Transverse colon (tissue), 4 donors: ENCODE results near the gene RPS6KB1.

ENCODE experiments used
- POLR2A ChIP-seq: fragments of 450-650 bp; IDR thresholded peaks from one replicate; pipeline ENCODE4 v1.6.1; 2016; ENCODE audit warnings: antibody characterized with exemption, mild to moderate bottlenecking, moderate library complexity
- POLR2AphosphoS5 ChIP-seq, 3 donors: sonication (generic); formaldehyde crosslinking; IDR thresholded peaks; one replicate each; pipeline ENCODE4 v1.6.1; 2016; ENCODE audit warnings: antibody characterized with exemption in 3 of 3
- TF ChIP-seq, protein P1 (sequence below), 5 experiments: fragments of 200-600 bp in 3 of 5; fragments of 450-650 bp in 2 of 5; sonication (generic) in 3 of 5; IDR thresholded peaks; 1 replicate in 2 of 5; 2 replicates in 3 of 5; pipeline ENCODE4 v1.5.1; 2016 to 2017; ENCODE audit warnings: antibody characterized with exemption in 5 of 5, inconsistent platforms in 3 of 5, mild to moderate bottlenecking in 2 of 5, moderate library complexity in 1 of 5

GRCh38 chr17:59884861-59885260 is 8.1 kb upstream of the RPS6KB1 start:
- TF ChIP-seq, protein P1, sequence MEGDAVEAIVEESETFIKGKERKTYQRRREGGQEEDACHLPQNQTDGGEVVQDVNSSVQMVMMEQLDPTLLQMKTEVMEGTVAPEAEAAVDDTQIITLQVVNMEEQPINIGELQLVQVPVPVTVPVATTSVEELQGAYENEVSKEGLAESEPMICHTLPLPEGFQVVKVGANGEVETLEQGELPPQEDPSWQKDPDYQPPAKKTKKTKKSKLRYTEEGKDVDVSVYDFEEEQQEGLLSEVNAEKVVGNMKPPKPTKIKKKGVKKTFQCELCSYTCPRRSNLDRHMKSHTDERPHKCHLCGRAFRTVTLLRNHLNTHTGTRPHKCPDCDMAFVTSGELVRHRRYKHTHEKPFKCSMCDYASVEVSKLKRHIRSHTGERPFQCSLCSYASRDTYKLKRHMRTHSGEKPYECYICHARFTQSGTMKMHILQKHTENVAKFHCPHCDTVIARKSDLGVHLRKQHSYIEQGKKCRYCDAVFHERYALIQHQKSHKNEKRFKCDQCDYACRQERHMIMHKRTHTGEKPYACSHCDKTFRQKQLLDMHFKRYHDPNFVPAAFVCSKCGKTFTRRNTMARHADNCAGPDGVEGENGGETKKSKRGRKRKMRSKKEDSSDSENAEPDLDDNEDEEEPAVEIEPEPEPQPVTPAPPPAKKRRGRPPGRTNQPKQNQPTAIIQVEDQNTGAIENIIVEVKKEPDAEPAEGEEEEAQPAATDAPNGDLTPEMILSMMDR (IDR thresholded peaks at IDR 0.05) = no peak
- TF ChIP-seq POLR2AphosphoS5 (IDR thresholded peaks at IDR 0.05) (no peak), POLR2A (no peak)
